ENCODE results near the gene TRUB1.
"Not testable (repeated sequence)": the region's sequence is repeated elsewhere in the genome, so short reads cannot be mapped to it uniquely, and the experiment has no call there.

The TRUB1 gene

DNA sequence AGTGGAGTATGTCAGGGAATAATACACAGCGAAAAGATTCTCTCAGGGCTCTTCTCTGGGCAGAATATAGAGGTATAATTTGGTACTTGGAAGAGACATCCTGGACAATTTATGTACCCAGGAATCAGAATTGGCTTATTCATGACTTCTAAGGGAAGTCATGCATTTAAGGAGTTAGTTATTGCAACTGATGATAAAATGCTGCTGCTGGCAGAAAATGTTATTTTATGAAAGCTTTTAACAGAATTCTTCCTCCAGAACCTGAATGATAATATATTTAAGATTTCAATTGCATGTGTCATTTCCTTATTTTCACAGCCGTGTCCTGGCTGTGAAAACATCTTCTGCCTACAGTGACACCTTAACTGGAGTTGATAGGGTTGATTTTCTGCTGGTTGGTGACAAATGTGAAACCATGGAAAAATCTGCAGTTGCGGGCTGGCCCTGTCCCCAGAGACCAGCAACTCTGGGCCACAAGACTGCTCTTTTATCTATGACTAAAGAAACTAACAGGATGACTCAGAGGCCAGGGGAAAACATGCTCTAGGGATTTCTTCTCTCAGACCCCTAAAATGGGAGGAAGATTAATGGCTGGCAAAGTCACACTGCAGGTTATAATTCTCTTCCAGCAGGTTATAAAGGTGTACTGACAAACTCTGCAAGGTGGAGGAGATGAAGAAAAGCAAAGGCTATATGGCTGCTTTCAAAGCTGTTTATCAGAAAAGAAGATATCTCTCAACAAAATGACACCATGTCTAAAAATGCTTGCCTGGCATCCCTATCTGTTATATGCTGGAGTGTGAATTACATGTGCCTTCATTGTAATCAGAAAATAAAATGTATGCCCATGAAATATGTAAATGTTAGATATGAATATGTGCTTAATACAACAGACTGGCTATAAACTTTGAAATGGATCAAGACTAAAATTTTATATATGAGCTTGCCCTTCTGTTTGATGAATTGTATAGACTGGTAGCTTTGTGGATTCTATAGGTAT is 12.1 kb upstream of the TRUB1 start:
- no peak for DNase-seq (ENCODE audit: low spot score)

DNA sequence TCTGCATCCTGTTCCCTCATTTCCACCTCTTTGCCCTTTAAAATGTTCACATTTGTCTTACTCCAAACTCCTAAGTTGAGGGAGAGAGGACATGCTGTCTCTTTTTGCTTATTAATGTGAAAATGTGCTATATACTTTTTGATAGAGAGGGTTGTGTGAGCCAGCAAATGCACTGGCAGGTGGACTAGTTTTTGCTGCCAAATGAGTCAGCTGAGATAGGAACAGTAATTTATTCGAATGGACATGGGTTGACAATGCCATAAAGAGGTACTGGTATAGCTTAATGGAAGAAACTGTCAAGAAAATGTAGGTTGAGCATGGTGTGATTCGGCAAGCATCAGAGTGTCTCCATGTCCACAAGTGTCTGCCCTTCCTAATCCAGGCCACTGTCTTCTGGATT is 9.2 kb upstream of the TRUB1 start:
- no peak for DNase-seq (ENCODE audit: low spot score)

DNA sequence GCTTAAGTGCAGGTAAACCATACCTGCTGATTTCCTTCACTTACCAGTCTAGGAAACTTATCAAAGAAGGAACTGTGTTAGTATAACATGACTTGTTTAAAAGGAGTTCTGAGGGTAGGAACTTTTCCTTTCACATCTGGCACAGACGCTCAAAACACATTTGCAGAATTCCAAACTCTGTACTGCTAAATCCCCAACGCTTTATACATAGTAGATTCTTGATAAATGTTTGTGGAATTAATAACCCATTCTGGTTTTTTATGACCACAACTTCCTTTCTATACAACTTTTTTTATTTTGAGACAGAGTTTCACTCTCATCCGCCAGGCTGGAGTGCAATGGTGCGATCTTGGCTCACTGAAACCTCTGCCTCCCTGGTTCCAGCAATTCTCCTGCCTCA is 7.7 kb upstream of the TRUB1 start:
- DNase-seq (ENCODE audit: low spot score), result no peak

DNA sequence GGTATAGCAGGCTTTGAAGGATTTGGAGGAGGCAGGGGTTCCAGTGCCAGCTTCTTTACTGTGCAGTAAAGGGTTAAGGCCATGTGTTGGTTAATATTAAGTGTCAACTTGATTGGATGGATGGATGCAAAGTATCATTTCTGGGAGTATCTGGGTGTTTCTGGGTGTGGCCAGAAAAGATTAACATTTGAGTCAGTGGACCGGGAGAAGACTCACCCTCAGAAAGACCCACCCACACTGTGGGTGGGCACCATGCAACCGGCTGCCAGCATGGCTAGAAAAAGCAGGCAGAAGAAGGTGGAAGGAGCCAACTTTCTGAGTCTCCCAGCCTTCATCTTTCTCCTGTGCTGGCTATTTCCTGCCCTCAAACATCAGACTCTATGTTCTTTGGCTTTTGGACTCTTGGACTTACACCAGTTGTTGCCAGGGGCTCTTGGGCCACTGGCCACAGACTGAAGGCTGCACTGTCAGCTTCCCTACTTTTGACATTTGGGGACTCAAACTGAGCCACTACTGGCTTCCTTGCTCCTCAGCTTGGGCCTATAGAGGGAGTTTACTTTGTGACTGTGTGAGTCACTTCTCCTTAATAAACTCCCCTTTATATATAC is 6.8 kb upstream of the TRUB1 start:
- no peak for DNase-seq (ENCODE audit: low spot score)

DNA sequence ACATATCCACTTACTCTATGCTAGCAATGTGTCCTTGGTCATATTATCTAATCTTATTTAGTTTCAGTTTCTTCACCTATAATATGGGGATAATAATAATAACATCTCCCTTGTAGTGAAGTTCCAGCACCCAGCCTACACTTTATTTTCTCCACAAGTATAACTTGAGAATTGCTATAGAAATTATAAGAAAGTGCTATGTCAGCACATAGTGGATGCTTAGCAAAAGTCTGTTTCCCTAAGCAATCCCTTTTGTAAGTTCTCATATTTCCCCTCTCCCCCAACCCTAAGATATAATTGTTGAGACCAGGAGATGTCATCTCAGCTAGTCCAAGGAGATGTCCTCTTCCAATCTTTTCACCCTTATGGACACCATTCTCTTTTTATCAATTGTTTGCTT is 5.8 kb upstream of the TRUB1 start:
- no peak for DNase-seq (ENCODE audit: low spot score)

DNA sequence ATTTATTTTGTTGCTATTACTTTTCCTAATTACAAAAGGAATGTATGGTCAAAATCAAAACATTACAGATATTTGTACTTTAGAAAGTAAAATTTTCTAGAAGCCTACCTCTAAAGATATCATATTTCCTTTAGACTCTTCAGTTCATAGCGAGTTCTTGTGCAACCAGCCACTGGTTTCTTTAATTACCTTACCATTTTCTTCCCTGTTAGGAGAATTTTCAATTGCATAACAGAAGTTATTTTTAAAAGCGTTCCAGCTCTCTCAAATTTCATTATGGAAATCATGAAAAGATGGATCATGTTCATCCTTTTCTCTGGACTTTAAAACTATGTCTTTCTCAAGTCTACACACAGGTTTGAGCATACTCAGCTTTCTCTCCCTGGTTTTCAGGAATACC is 5.0 kb upstream of the TRUB1 start:
- DNase-seq (ENCODE audit: low spot score), result no peak

DNA sequence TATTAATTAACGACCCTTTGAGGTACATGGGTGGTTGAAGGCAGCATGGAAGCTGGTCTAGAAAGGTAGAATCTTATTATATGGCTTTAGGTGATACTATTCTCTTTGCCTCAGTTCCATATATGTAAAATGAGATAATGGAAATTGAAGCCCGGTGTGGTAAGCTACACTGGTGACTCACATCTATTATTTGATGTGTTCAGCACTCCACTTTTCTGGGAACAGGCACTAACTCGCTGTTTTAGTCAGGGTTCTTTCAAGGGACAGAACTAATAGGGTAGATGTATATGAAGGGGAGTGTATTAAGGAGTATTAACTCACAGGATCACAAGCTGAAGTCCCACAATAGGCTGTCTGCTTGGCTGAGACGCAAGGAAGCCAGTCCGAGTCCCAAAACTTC is 4.4 kb upstream of the TRUB1 start:
- no peak for DNase-seq (ENCODE audit: low spot score)

DNA sequence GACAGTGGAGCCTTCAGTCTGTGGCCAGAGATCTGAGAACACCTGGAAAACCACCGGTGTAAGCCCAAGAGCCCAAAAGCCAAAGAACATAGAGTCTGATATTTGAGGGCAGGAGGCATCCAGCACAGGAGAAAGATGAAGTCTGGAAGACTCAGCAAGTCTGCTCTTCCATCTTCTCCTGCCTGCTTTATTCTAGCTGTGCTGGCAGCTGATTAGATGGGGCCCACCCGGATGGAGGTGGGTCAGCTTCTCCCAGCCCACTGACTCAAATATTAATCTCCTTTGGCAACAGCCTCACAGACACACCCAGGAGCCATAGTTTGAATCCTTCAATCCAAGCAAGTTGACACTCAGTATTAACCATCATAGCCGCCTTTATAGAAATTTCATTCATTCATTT is 4.0 kb upstream of the TRUB1 start:
- DNase-seq (ENCODE audit: low spot score), result not testable (repeated sequence)

DNA sequence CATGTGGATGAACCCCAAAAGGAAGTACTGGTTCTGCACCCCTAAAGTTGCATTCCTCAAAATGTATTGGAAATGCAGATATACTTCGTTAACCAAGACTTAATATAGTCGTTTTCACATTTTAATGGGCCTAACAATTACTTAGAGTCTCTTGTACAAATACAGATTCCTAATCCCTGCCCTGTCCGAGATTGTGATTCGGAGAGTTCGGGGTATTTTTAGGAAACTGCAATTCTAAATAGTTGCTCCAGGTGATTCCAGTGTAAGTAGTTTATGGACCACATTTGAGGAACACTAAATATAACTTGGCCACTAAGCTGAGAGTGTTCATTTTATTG is 830 bp downstream of the TRUB1 start:
- DNase-seq (ENCODE audit: low spot score), result no peak

DNA sequence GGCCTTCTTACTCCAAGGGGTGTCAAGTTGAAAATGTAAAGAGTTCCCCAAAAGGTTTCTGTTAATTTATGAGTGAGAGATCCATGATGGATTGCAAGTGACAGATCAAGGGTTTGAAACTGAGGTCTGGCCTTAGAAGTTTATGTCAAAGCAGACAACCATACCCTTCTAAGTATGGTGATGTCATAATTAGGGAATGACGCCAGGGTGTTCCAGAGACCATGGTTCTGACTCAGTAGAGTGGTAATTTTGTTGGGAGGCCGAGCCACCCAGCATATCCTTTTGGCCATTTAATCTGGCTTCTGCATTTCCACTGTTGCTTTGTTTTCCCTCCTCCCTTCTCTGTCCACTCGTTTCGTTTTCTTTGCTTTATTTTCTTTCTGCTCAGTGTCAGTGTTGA is 2.7 kb downstream of the TRUB1 start:
- no peak for DNase-seq (ENCODE audit: low spot score)

DNA sequence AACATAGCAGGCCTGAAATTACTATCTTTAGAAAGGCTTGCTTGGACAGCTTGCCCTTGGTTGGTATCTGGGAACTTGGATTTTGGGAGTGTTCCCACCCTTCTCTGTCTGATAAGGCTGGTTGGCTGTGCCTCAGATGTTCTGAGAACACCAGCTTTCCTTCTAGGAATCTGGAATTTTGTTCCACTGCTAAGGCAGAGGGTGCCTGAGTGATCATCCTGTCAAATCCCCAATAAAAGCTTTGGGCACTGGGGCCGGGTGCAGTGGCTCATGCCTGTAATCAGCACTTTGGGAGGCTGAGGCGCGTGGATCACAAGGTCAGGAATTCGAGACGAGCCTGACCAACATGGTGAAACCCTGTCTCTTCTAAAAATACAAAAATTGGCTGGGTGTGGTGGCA is 5.0 kb downstream of the TRUB1 start:
- no peak for DNase-seq (ENCODE audit: low spot score)

DNA sequence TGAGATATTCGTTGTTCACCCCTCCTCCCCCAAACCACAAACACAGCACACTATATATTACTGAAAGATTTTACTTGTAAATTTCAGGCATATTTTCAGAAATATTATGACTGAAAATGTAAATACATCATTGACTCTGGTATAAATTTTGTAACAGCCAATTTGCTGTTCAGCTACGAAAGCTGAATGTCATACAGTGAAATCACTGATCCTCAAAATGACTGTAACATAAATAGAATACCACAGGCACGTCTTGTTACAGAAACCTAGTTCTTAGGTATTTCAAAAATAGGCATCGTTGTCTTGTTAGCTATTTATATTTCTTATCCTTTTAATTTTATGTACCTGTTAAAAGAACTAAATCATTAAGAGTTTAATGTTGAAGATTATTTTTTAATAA is 15.1 kb downstream of the TRUB1 start:
- no peak for DNase-seq (ENCODE audit: low spot score)

DNA sequence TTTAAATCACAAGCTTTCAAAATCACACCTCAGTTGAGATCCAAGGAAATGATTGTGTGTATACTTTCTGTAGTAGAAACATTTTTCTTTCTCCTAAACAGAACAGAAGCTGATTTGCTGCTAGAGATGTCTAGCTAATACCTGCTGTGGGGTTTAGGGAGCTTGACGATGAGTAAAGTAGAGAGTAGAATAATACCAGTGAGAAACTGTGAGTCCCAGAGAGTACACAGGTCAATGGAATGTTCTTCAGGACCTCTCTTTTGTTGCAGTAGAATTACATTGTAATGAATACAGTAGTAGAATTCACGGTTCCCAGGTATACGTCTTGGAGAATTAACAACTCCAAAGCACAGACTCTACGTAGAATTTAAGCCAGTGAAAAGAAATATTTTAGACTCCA is 18.0 kb downstream of the TRUB1 start:
- no peak for DNase-seq (ENCODE audit: low spot score)

DNA sequence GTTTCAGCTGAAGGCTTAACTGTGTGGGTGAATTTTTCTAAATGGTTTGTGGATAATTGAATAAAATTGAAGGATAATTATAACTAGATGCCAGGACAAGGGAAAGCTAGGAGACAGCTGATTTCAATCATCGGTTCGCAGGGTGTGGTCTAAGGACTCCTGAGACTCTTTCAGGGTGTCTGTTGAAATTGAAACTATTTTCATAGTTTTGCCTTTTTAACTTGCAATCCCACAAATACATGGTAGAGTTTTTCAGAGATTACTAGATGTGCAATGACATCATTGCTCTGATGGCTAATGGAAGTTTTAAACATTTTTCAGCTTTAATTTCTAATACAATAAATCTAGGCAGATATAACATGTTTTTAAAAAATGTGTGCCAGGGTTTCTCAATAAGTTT is 18.5 kb downstream of the TRUB1 start:
- DNase-seq (ENCODE audit: low spot score), result no peak

DNA sequence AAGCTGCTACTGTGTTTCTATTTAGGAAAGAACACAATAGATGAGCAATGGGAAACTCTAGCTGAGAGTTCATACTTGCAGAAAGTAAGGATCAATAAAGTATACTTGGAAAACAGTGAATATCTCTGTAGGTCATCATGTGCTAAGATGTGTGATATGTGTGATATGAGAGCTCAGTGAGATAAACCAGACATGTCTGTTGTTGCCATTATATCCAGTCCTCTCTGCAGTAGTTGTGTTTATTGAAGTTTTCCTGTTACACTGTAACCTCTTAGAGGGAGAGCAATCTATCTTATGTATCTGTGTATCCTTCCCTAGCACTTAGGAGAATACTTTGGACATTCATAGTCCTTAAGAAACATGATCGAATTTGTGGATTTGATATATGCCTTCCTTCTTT is 19.1 kb downstream of the TRUB1 start:
- no peak for DNase-seq (ENCODE audit: low spot score)

DNA sequence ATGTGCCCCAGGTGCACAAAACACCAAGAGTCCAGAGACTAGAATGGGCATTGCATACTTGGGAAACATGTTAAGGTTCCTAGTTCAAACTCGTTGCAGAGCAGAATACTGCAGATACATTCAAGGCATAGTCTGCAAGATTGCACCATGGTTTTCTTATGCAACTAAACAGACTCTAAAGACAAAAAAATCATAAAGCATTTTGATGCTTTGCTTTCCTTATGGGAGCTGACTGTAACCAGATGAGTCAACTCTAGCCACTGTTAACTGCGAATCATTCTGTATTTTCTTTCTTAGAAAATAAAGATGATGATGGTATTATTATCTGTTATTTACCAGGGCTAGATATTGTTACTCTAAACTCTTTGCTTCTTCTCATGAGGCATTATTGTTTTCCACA is 19.7 kb downstream of the TRUB1 start:
- DNase-seq (ENCODE audit: low spot score), result no peak

DNA sequence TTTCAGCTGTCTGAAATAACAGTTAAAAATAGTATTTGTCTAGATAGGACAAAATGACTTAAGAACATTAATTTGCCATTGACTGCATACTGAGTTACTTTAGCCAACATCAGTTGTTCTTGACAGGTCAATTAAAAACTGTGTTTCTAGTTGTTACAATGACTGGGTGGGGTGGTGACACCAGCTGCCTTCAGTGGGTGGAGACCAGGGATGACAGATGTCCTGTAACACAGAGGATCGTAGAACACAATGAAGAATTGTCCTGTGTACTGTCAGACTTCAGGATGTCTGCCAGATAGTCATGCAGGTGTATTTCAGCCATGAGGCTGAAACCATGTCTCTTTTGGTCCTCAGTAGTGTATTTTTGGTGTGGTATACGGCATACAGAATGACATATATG is 24.4 kb downstream of the TRUB1 start:
- DNase-seq (ENCODE audit: low spot score), result no peak

DNA sequence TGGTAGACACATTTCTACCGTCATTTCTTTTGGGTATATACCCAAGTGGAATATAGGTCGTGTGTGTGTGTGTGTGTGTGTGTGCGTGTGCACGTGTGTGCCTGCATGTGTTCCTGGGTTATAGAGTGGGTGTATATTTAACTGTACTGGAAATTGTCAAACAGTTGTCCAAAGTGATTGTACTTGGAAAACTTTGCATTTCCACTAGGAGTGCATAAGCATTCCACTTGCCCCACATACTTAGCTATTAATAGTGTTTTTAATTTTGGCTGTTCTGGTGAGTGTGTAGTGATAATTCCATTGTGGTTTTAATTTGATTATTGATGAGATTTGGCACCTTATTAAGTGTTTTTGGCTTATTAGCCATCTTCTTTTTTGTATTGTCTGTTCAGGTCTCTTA is 25.9 kb downstream of the TRUB1 start:
- DNase-seq (ENCODE audit: low spot score), result no peak

DNA sequence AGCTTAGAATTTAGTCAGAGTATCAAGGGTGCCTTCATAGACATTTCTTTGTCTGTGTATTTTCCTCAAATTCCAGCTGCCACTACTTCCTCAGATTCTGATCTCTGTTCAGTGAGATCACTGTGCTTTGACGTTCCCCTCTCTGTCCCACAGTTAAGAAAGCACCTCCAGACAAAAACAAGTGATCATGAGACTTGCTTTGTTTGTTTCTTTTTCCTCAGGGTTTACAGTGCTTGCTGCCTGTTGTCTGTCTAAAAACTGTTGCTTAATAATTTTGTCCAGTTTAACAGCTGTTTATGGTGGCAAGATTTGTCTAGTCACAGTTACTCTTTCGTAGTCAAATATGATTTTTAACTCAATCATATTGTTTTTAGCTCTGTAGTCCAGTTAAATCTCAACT is 29.1 kb downstream of the TRUB1 start:
- no peak for DNase-seq (ENCODE audit: low spot score)

DNA sequence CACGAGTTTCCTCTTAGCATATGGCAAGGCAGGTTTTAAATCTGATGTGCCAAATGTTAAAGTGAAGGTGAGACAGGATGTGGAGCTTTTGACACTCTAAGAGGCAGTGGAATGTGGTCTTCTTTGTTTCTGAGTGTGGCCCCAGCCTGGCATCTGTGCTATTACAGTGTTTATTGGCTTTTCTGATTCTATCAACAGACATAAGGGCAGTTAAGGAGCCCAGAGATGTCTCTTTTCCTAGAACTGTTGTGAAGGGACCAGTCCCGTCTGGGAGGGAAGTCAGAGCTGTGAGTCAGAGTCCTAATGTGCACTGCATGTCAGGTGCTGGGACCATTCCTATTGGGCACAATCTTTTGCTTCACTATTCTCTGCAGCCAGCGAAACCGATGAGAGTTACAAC is 32.5 kb downstream of the TRUB1 start:
- DNase-seq (ENCODE audit: low spot score), result no peak

DNA sequence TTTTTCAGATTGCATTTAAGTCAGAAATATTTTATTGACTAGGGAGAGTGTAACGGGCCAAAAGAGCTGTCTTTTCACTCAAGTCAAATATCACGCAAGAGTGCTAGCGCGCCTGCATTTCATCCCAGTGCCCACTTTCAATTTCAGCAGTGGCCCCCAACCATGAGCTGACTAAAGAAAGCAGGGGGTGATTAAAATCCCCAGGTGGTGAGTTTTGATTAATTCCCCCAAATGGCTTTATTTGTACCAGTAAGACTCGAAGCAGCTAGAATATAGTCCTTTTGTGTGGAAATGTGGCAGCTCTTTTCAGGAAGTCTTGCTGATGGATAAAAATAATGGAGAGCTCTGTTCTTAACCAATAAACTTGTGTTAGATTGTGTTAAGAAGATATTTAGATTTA is 35.3 kb downstream of the TRUB1 start:
- DNase-seq (ENCODE audit: low spot score), result no peak

DNA sequence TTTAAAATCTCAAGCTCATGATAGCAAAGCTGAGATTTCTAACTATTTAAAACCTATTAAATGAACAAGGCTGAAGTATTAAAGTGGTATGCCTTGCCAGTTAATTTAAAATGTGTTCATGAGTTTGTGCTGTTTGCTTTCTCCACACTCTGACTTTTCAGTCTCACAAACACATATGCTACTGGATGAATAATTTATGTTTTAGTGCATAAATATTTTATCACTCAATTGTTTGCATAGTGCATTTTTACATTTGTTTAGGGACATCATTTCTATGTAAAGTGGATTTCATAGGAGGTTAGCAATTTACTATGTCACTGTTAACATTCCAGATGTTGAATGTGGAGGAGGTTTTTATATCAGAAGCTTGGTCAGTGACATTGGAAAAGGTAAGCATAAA is 36.0 kb downstream of the TRUB1 start:
- no peak for DNase-seq (ENCODE audit: low spot score)

DNA sequence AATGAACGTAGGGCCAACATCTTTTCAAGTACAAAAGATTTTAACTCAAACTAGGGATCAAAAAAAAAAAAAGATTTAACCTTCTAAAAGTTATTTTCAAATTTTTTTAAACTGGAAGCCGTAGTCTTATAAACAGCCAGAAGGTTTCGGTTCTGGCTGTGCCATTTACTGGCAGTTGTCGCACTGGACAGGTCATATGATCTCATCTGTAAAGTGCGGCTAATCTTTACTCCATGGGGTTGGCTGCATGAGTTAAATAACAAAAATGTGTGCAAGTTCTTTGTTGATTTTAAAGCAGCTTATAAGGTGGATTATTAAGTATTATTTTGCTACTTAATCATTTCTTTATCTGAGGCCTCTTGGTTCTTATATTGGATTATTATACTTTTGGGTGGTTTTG is 36.6 kb downstream of the TRUB1 start:
- peak; percentile 12 for DNase-seq (ENCODE audit: low spot score)

DNA sequence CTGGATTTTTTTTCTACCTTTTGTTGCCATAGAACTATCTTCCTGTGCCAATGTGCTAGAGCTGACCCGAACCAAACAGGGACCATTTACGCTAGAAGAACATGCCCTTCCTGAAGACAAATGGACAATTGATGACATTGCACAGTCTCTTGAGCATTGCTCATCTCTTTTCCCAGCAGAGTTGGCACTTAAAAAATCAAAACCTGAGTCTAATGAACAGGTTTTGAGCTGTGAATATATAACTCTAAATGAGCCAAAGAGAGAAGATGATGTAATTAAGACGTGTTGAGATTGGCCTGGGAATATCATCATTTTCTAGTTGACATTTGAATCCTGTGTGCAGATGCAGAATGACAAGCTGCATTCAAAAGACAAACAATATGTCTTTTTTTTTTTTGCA is 37.1 kb downstream of the TRUB1 start:
- no peak for DNase-seq (ENCODE audit: low spot score)
